GM19240 (cell line): ENCODE data around the gene PLEKHO1.
A peak's percentile ranks its signal among the peaks of the same experiment; 100 is the strongest.

ENCODE experiments used
- DNase-seq: peaks from one replicate; pipeline ENCODE4 v3.0.0; 2011; ENCODE audit warnings: low spot score; ENCODE audit not compliant: insufficient read length

Gene PLEKHO1

GRCh38 chr1:150150133-150151021 lies 661 bp downstream of the PLEKHO1 start:
- no peak for DNase-seq

- DNase-seq = no peak
Measured at GRCh38 chr1:150151291-150152181, 1.8 kb downstream of the PLEKHO1 start.

- no peak for DNase-seq
Measured at GRCh38 chr1:150152182-150152536, 2.4 kb downstream of the PLEKHO1 start.

- no peak for DNase-seq
Measured at GRCh38 chr1:150152772-150153456, 3.2 kb downstream of the PLEKHO1 start.

- DNase-seq = no peak
Measured at GRCh38 chr1:150154143-150154542, 4.4 kb downstream of the PLEKHO1 start.

- no peak for DNase-seq
Measured at GRCh38 chr1:150155413-150156071, 5.8 kb downstream of the PLEKHO1 start.

- no peak for DNase-seq
Measured at GRCh38 chr1:150156868-150157603, 7.3 kb downstream of the PLEKHO1 start.

- no peak for DNase-seq
Measured at GRCh38 chr1:150159550-150159949, 9.8 kb downstream of the PLEKHO1 start.

- DNase-seq = no peak
Measured at GRCh38 chr1:150160964-150161621, 11.4 kb downstream of the PLEKHO1 start.

- no peak for DNase-seq
Measured at GRCh38 chr1:150161747-150162581, 12.2 kb downstream of the PLEKHO1 start.

GRCh38 chr1:150162582-150162861 lies 12.8 kb downstream of the PLEKHO1 start:
- no peak for DNase-seq

GRCh38 chr1:150162862-150163706 lies 13.4 kb downstream of the PLEKHO1 start:
- DNase-seq = peak; percentile 52

GRCh38 chr1:150164224-150164623 lies 14.5 kb downstream of the PLEKHO1 start:
- no peak for DNase-seq

GRCh38 chr1:150164779-150165178 lies 15.1 kb downstream of the PLEKHO1 start:
- no peak for DNase-seq

GRCh38 chr1:150165622-150166612 lies 16.2 kb downstream of the PLEKHO1 start:
- no peak for DNase-seq

GRCh38 chr1:150168960-150169601 lies 19.4 kb downstream of the PLEKHO1 start:
- no peak for DNase-seq

GRCh38 chr1:150171801-150172200 lies 22.1 kb downstream of the PLEKHO1 start:
- DNase-seq = no peak
